Subcutaneous adipose tissue (tissue), 4 donors: ENCODE measurements around the gene IL18BP. TPM values are rescaled to one million over a fixed set of nuclear protein-coding genes. Genes with fewer than 3 reads are reported as not detected.

Experiments
- CTCF ChIP-seq: fragments of 450-650 bp; IDR thresholded peaks from one replicate; pipeline ENCODE4 v1.5.1; 2016; ENCODE audit warnings: low read depth, mild to moderate bottlenecking, control low read depth, antibody characterized with exemption, moderate library complexity
- total RNA-seq, 4 donors: library from RNA; depleted of rRNA; stranded (reverse); fragments of >200 nt; gene quantifications; one replicate each; pipeline ENCODE4 v1.1.0, GENCODE V29; 2016

IL18BP gene
- 10 to 100 TPM in 1 of 4 donors, 1 to 10 TPM in 3; 3.5 to 14.1 (median 5.3) TPM for total RNA-seq

GRCh38 chr11:71998649-71999310 lies at the start of gene IL18BP:
Gene IL18BP, plus strand, starts transcription at chr11:71998909. Its CDS starts 1,076 bp downstream, at chr11:71999985.
- no peak for TF ChIP-seq CTCF

- no peak for TF ChIP-seq CTCF
Measured at GRCh38 chr11:71949034-71949433, 49.7 kb upstream of the IL18BP start.

GRCh38 chr11:71951741-71952310 lies 46.9 kb upstream of the IL18BP start:
- TF ChIP-seq CTCF, result no peak

GRCh38 chr11:71955898-71956456 lies 42.7 kb upstream of the IL18BP start:
- no peak for TF ChIP-seq CTCF

- no peak for TF ChIP-seq CTCF
Measured at GRCh38 chr11:71962428-71963038, 36.2 kb upstream of the IL18BP start.

GRCh38 chr11:71963468-71963867 lies 35.2 kb upstream of the IL18BP start:
- TF ChIP-seq CTCF, result no peak

GRCh38 chr11:71964641-71965040 lies 34.1 kb upstream of the IL18BP start:
- TF ChIP-seq CTCF, result no peak
